Measurements from ENCODE around the gene ASTN2.

The ASTN2 gene

DNA sequence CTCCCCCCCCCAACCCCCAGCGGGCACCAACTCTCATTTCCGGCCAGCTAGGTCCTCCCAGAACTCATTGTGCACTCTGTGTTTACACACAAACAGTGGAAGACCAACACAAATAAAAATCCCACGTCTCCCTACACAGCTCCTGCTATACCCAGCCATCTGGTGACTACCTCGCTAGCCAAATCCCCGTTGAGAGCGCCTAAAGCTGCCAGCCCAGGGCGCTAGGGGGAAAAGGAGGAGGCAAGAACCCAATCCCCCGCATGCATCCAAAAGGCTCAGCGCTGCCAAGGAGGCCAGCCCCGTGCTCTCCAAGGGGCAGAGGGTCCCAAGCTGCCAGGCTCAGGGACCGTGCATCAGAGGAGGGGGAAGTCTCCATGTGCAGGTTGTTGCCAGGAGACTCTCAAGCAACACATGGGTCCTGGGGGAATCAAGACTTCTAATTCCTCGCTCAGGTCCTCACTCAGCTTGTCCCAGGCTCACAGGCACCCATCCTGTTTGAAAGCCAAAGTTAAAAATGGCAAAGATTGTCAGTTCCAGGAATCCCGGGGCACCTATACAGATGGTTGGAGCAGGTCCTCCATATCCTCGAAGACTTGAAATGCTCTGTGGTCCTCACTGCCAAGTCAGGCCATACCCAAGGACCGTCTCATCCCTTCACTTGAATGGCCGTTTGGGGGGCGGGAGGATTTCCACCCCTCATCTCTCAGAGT is 2.7 kb downstream of the ASTN2 start:
- Histone ChIP-seq H3K27ac (ENCODE audit: low read depth, low read length) (no peak overlapping the region), H3K9ac (ENCODE audit: low read length) (no peak overlapping the region), H3K27me3 (ENCODE audit: control insufficient read depth, insufficient read depth, low read length) (peaks cover 25% of the 10 kb centered on the region), H3K4me1 (ENCODE audit: control insufficient read depth, insufficient read depth, low read length) (no peaks in the 10 kb centered on the region), H3K36me3 (ENCODE audit: control insufficient read depth, insufficient read depth, low read length) (no peaks in the 10 kb centered on the region), H3K4me3 (ENCODE audit: low read length) (no peak overlapping the region)

DNA sequence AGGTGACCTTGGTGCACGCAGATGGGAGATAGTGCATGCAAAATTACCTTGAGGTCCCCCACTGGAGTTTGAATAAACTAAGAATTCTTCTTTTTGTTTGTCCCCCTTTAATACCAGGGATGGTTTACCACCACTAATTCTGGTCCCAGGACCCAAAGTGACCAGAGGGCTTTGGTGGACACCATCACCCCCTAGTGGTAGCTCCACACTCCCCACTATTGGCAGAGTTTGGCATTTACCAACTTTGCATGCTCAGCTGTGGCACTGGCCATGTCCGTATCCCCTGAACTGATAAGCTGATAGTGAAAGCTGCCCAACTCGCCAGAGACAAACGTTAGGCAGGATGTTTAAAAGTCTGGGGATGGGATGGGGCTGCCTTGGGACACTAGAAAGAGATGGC is 3.3 kb downstream of the ASTN2 start:
- no peaks in the 10 kb centered on the region for H3K36me3 ChIP-seq (ENCODE audit: control insufficient read depth, insufficient read depth, low read length)
- no peak overlapping the region for H3K9ac ChIP-seq (ENCODE audit: low read length)
- H3K4me1 ChIP-seq (ENCODE audit: control insufficient read depth, insufficient read depth, low read length): no peaks in the 10 kb centered on the region
- H3K4me3 ChIP-seq (ENCODE audit: low read length): no peak overlapping the region
- no peak overlapping the region for H3K27ac ChIP-seq (ENCODE audit: low read depth, low read length)
- peaks cover 19% of the 10 kb centered on the region for H3K27me3 ChIP-seq (ENCODE audit: control insufficient read depth, insufficient read depth, low read length)

DNA sequence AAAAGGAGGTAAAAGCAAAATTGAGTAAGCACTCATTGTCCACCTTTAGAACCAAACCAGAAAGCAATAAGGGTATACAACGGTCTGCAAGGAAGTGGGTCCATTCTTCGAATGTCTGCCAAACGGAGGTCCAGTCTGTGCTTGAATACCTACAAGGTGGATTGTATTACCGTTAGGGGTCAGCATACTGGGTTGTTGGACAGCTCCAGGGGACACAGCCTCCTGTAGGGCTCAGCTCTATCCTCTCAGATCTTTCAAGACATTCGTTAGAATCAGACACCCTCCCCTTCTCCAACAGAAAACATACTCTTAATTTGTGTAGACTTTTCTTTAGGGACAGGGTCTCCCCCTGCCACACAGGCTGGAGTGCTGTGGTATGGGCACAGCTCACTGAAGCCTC is 5.5 kb downstream of the ASTN2 start:
- Histone ChIP-seq H3K27me3 (ENCODE audit: control insufficient read depth, insufficient read depth, low read length) (peaks cover 18% of the 10 kb centered on the region), H3K27ac (ENCODE audit: low read depth, low read length) (no peak overlapping the region), H3K36me3 (ENCODE audit: control insufficient read depth, insufficient read depth, low read length) (no peaks in the 10 kb centered on the region), H3K9ac (ENCODE audit: low read length) (no peak overlapping the region), H3K4me3 (ENCODE audit: low read length) (no peak overlapping the region), H3K4me1 (ENCODE audit: control insufficient read depth, insufficient read depth, low read length) (no peaks in the 10 kb centered on the region)

DNA sequence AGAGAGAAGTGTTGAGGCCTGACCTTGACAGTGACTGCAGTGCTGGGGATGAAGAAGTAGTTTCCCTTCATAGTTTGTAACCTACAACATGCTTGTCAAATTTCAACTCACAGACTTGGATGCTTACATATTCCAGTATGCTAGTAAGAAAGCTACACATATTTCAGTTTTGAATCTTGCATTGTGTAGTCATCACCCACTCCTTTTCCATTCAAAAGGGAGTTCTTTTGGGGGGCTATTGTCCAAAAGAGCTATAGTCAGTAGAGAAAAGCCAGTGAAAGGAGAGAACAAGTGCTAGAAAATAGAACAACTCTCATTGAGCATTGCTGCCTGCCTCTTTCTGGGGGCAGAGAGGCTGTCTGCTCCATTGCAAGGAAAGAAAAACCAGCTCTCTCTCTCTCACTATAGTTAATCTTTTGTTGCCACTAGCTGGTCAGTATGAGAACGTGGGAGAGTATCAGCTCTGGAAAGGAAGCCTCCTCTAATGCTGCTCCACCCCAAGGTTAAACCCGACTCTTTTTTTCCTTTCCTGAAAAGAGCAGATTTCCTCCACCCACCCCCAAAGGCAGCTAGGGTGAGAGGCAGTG is 7.3 kb downstream of the ASTN2 start:
- H3K4me1 ChIP-seq (ENCODE audit: control insufficient read depth, insufficient read depth, low read length): no peaks in the 10 kb centered on the region
- H3K27me3 ChIP-seq (ENCODE audit: control insufficient read depth, insufficient read depth, low read length): peaks cover 4% of the 10 kb centered on the region
- no peak overlapping the region for H3K4me3 ChIP-seq (ENCODE audit: low read length)
- no peak overlapping the region for H3K9ac ChIP-seq (ENCODE audit: low read length)
- H3K27ac ChIP-seq (ENCODE audit: low read depth, low read length): no peak overlapping the region
- no peaks in the 10 kb centered on the region for H3K36me3 ChIP-seq (ENCODE audit: control insufficient read depth, insufficient read depth, low read length)

DNA sequence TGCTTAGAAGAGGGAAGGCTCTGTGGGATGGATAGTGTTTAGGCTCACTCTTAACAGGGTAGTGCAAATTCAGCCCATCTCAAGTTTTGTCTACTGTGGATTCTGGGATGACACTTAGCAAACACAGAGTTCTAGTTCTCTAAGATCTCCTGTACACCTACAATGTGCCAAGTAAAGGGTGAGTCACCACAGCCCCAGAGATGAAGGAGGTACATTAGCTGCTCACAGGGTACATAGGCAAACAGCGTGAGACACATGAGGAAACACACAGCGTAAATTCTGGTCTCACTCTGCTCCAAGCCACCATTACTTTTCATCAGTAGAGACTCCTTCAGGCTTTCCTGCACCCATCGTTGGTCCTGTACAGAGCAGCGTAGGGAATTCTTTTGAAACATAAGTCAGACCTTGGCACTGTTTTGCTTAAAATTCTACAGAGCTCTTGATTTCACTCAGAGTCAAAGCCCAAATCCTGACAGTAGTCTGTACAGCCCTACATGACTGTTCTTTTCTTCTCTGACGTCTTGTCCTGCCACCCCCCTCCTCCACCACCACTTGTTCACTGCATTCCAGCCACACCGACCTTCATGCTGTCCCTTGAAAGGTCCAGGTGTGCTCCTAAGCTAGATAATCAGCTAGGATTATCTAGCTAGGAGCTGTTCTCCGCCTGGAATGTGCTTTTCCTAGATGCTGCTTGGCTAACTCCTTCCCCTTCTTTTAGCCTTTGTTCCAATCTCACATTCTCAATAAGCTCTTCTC is 8.7 kb downstream of the ASTN2 start:
- H3K4me1 ChIP-seq (ENCODE audit: control insufficient read depth, insufficient read depth, low read length): no peaks in the 10 kb centered on the region
- H3K9ac ChIP-seq (ENCODE audit: low read length): no peak overlapping the region
- H3K4me3 ChIP-seq (ENCODE audit: low read length): no peak overlapping the region
- H3K27ac ChIP-seq (ENCODE audit: low read depth, low read length): no peak overlapping the region
- H3K36me3 ChIP-seq (ENCODE audit: control insufficient read depth, insufficient read depth, low read length): no peaks in the 10 kb centered on the region
- no peaks in the 10 kb centered on the region for H3K27me3 ChIP-seq (ENCODE audit: control insufficient read depth, insufficient read depth, low read length)

DNA sequence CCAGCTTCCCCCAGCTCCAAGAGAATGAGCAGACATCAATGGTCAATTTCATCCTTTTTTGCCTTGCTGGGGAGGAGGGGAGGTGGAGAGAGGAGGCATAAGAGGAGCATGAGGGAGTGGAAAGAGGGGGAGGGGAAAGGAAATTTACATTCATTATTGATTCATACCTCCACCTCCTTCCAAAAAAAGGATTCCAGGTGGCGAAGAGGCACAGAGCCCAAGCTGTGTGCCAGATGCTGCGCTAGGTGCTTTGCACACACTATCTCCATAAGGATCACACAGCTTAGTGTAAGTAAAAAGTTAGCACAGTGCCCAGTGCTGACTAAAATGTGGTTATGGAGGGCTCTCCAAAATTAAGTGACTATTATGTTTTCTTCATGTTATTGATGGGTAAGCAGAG is 11.0 kb downstream of the ASTN2 start:
- H3K4me1 ChIP-seq (ENCODE audit: control insufficient read depth, insufficient read depth, low read length): no peaks in the 10 kb centered on the region
- H3K27me3 ChIP-seq (ENCODE audit: control insufficient read depth, insufficient read depth, low read length): no peaks in the 10 kb centered on the region
- H3K9ac ChIP-seq (ENCODE audit: low read length): no peak overlapping the region
- no peak overlapping the region for H3K4me3 ChIP-seq (ENCODE audit: low read length)
- no peaks in the 10 kb centered on the region for H3K36me3 ChIP-seq (ENCODE audit: control insufficient read depth, insufficient read depth, low read length)
- H3K27ac ChIP-seq (ENCODE audit: low read depth, low read length): no peak overlapping the region

DNA sequence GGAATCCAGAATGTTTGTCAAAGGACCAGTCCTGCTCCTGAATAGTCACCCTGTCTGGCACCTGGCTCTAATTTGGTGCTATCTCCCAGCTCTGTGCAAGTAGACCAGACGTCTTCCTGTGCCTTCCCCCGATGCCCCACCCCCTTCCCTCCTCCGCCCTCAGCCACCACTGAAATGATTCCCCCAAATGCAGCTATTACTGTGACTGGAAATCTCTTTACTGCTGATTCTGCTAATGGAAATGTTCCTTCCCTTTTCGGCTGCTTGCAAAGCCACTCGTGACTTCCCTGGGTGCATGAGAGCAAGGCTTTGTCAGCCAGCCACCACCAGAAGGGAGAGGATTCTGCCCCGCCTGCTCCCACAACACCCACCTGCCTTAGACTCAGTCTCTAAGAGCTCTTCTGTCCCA is 11.4 kb downstream of the ASTN2 start:
- H3K36me3 ChIP-seq (ENCODE audit: control insufficient read depth, insufficient read depth, low read length): no peaks in the 10 kb centered on the region
- no peak overlapping the region for H3K27ac ChIP-seq (ENCODE audit: low read depth, low read length)
- no peaks in the 10 kb centered on the region for H3K4me1 ChIP-seq (ENCODE audit: control insufficient read depth, insufficient read depth, low read length)
- no peak overlapping the region for H3K4me3 ChIP-seq (ENCODE audit: low read length)
- no peaks in the 10 kb centered on the region for H3K27me3 ChIP-seq (ENCODE audit: control insufficient read depth, insufficient read depth, low read length)
- H3K9ac ChIP-seq (ENCODE audit: low read length): no peak overlapping the region

DNA sequence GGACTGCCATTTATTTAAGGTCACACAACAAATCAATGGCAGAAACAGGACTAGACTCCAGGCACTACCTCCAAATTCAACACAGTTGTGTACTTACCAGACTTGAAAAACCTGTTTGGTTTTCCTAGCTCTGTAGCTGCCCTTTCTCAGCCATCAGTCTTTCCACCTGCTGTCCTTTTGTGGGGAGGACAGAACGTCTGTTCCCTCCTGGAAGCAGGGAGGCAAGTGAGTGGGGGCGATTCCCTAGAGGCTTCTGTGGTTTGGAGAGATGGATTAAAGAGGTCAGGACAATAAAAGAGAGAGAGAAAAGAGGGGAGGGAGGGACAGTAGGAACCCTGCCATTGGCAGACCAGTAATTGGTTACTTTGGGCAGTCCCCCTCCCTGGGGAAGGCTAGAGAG is 14.7 kb downstream of the ASTN2 start:
- H3K4me1 ChIP-seq (ENCODE audit: control insufficient read depth, insufficient read depth, low read length): no peaks in the 10 kb centered on the region
- no peaks in the 10 kb centered on the region for H3K27me3 ChIP-seq (ENCODE audit: control insufficient read depth, insufficient read depth, low read length)
- H3K4me3 ChIP-seq (ENCODE audit: low read length): no peak overlapping the region
- H3K36me3 ChIP-seq (ENCODE audit: control insufficient read depth, insufficient read depth, low read length): no peaks in the 10 kb centered on the region
- no peak overlapping the region for H3K27ac ChIP-seq (ENCODE audit: low read depth, low read length)
- H3K9ac ChIP-seq (ENCODE audit: low read length): no peak overlapping the region

DNA sequence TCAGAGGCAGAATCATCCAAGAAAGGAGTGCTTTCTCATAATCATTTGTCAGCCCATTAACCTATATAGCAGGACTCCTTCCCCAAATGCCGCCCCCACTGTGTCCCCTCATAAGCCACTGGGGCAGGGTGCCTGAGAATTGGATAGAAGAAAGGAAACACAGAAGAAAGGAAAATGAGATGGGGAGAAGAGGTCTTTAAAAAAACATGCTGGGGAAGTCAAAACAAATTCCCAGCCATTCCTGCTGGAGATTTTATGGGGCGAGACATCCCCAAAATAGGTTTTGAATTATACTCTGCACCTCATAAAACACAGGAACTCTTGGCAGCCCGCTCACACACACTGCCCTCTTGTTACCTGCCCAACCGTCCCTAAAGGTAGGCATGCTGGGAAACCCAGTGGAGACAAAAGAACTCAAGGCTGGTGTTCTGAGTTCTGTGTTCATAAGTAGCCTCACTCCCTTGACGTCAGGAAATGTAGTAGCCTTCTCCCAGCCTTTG is 19.7 kb downstream of the ASTN2 start:
- H3K27me3 ChIP-seq (ENCODE audit: control insufficient read depth, insufficient read depth, low read length): no peaks in the 10 kb centered on the region
- H3K27ac ChIP-seq (ENCODE audit: low read depth, low read length): no peak overlapping the region
- H3K9ac ChIP-seq (ENCODE audit: low read length): no peak overlapping the region
- no peaks in the 10 kb centered on the region for H3K36me3 ChIP-seq (ENCODE audit: control insufficient read depth, insufficient read depth, low read length)
- no peak overlapping the region for H3K4me3 ChIP-seq (ENCODE audit: low read length)
- H3K4me1 ChIP-seq (ENCODE audit: control insufficient read depth, insufficient read depth, low read length): no peaks in the 10 kb centered on the region

DNA sequence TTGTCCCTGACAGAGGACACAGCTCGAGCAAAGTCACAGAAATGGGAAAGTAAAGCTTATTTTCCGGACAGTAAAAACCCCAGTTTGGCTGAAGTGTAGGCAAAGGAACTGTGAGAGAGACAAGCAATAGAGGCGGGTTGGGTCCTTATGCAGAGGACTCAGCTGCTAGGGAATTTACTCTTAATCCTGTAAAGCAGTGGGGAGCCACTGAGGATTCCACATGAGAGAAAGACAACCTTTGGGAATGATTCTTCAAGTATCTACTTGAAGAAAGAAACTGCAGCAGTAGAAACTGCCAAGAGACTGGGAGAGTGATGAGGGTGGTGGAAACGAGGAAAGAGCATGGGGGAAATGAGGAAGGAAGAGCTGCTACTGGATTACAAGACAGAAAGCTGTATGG is 20.2 kb downstream of the ASTN2 start:
- Histone ChIP-seq H3K4me1 (ENCODE audit: control insufficient read depth, insufficient read depth, low read length) (no peaks in the 10 kb centered on the region), H3K4me3 (ENCODE audit: low read length) (no peak overlapping the region), H3K9ac (ENCODE audit: low read length) (no peak overlapping the region), H3K27ac (ENCODE audit: low read depth, low read length) (no peak overlapping the region), H3K27me3 (ENCODE audit: control insufficient read depth, insufficient read depth, low read length) (no peaks in the 10 kb centered on the region), H3K36me3 (ENCODE audit: control insufficient read depth, insufficient read depth, low read length) (no peaks in the 10 kb centered on the region)

DNA sequence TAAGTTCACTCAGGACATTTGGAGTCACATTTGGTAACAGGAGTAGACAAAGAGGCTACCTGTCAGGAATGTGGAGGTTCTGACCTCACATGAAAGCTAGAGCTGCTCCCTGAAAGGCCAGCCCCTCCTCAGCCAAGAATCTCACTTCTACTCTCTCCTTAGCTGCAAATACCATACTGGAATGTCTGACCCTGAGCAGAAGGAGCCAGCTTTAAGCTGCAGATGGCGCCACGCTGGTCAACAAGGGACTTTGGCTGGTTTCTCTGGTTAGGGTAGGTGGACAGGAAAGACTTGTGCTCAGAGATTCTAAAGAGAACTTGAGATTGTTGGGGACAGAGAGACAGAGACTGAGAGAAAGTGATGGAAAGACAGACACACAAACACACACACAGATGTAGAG is 21.9 kb downstream of the ASTN2 start:
- Histone ChIP-seq H3K27ac (ENCODE audit: low read depth, low read length) (no peak overlapping the region), H3K27me3 (ENCODE audit: control insufficient read depth, insufficient read depth, low read length) (no peaks in the 10 kb centered on the region), H3K9ac (ENCODE audit: low read length) (no peak overlapping the region), H3K4me1 (ENCODE audit: control insufficient read depth, insufficient read depth, low read length) (no peaks in the 10 kb centered on the region), H3K36me3 (ENCODE audit: control insufficient read depth, insufficient read depth, low read length) (no peaks in the 10 kb centered on the region), H3K4me3 (ENCODE audit: low read length) (no peak overlapping the region)

DNA sequence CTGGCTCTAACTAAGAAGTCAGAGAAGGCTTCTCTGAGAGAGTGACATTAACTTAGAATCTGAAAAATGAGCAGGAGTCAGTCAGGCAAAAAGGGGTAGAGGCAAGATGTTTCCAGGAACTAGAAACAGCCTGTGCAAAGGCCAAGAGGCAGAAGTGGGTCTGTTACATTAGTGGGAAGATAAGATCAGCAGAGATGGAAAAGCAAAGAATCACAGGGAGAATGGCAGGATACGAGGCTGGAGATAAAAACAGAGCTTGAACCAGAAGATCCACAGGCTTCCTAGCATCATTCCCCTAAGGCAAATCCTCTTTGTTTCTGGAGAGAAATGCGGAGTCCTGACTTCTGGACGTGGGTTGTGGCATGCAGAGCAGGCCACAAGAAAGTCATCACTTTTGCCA is 27.4 kb downstream of the ASTN2 start:
- Histone ChIP-seq H3K36me3 (ENCODE audit: control insufficient read depth, insufficient read depth, low read length) (no peaks in the 10 kb centered on the region), H3K4me3 (ENCODE audit: low read length) (no peak overlapping the region), H3K4me1 (ENCODE audit: control insufficient read depth, insufficient read depth, low read length) (no peaks in the 10 kb centered on the region), H3K9ac (ENCODE audit: low read length) (no peak overlapping the region), H3K27ac (ENCODE audit: low read depth, low read length) (no peak overlapping the region), H3K27me3 (ENCODE audit: control insufficient read depth, insufficient read depth, low read length) (no peaks in the 10 kb centered on the region)
